Measurements from ENCODE around the gene IGSF11.

The IGSF11 gene

GRCh38 chr3:118951089-118951488 lies 83.6 kb downstream of the IGSF11 start:
- DNase-seq (ENCODE audit: low spot score), result no peak

GRCh38 chr3:118949113-118949760 lies 85.4 kb downstream of the IGSF11 start:
- no peak for DNase-seq (ENCODE audit: low spot score)

GRCh38 chr3:118948146-118948545 lies 86.5 kb downstream of the IGSF11 start:
- no peak for DNase-seq (ENCODE audit: low spot score)

GRCh38 chr3:118946449-118946848 lies 88.2 kb downstream of the IGSF11 start:
- DNase-seq (ENCODE audit: low spot score), result no peak

GRCh38 chr3:118945834-118946233 lies 88.8 kb downstream of the IGSF11 start:
- no peak for DNase-seq (ENCODE audit: low spot score)

GRCh38 chr3:118943597-118943996 lies 91.0 kb downstream of the IGSF11 start:
- DNase-seq (ENCODE audit: low spot score), result no peak

GRCh38 chr3:118942671-118943070 lies 92.0 kb downstream of the IGSF11 start:
- no peak for DNase-seq (ENCODE audit: low spot score)

GRCh38 chr3:118942195-118942594 lies 92.5 kb downstream of the IGSF11 start:
- no peak for DNase-seq (ENCODE audit: low spot score)

- DNase-seq (ENCODE audit: low spot score), result no peak
Observed at GRCh38 chr3:118941236-118941635, 93.4 kb downstream of the IGSF11 start.

- peak; percentile 41 for DNase-seq (ENCODE audit: low spot score)
Observed at GRCh38 chr3:118938183-118938961, 96.3 kb downstream of the IGSF11 start.

- DNase-seq (ENCODE audit: low spot score), result no peak
Observed at GRCh38 chr3:118936811-118937210, 97.8 kb downstream of the IGSF11 start.

GRCh38 chr3:118932822-118933558 lies 101.7 kb downstream of the IGSF11 start:
- no peak for DNase-seq (ENCODE audit: low spot score)

- no peak for DNase-seq (ENCODE audit: low spot score)
Observed at GRCh38 chr3:118931996-118932395, 102.7 kb downstream of the IGSF11 start.

- DNase-seq (ENCODE audit: low spot score), result no peak
Observed at GRCh38 chr3:118927449-118927848, 107.2 kb downstream of the IGSF11 start.

GRCh38 chr3:118912188-118912587 lies 122.5 kb downstream of the IGSF11 start:
- no peak for DNase-seq (ENCODE audit: low spot score)

GRCh38 chr3:118910332-118910731 lies 124.3 kb downstream of the IGSF11 start:
- no peak for DNase-seq (ENCODE audit: low spot score)

- DNase-seq (ENCODE audit: low spot score), result no peak
Observed at GRCh38 chr3:118909763-118910162, 124.9 kb downstream of the IGSF11 start.

- no peak for DNase-seq (ENCODE audit: low spot score)
Observed at GRCh38 chr3:118907909-118908308, 126.7 kb downstream of the IGSF11 start.

- DNase-seq (ENCODE audit: low spot score), result peak; percentile 4
Observed at GRCh38 chr3:118900737-118901525, 133.7 kb downstream of the IGSF11 start.

- no peak for DNase-seq (ENCODE audit: low spot score)
Observed at GRCh38 chr3:118890206-118890605, 144.4 kb downstream of the IGSF11 start.

GRCh38 chr3:118889691-118890090 lies 145.0 kb downstream of the IGSF11 start:
- no peak for DNase-seq (ENCODE audit: low spot score)

GRCh38 chr3:118886708-118887107 lies 147.9 kb downstream of the IGSF11 start:
- DNase-seq (ENCODE audit: low spot score), result no peak
